NB4 (cell line): ENCODE results near the gene C2orf92.

ENCODE experiments used
- POLR2A ChIP-seq: IDR thresholded peaks from 2 replicates; pipeline ENCODE4 v1.6.1; 2011; ENCODE audit warnings: mild to moderate bottlenecking; ENCODE audit not compliant: insufficient read length; ENCODE audit errors: extremely low read depth
- TF ChIP-seq, protein P1 (sequence below): IDR thresholded peaks from one replicate; pipeline ENCODE4 v1.5.1; 2012; ENCODE audit warnings: low read depth, low read length
- TF ChIP-seq, protein P2 (sequence below): IDR thresholded peaks from 2 replicates; pipeline ENCODE4 v1.6.1; 2011; ENCODE audit warnings: low read depth, low read length

DNA sequence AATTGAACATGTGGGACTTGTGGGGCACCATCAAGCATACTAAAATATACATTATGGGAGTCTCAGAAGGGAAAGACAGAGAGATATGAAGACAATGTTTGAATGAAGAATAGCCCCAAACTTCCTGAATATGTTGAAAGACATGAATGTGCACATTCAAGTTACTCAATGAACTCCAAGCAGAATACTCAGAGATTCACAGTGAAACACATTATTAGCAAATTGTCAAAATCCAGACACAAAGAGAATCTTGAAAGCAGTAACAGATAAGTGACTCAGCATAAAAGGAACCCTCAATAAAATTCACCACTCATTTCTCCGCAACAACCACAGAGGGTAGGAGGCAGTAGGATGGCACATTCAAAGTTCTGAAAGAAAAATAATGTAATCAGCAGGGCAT is 8.8 kb downstream of the C2orf92 start:
- TF ChIP-seq, protein P1, sequence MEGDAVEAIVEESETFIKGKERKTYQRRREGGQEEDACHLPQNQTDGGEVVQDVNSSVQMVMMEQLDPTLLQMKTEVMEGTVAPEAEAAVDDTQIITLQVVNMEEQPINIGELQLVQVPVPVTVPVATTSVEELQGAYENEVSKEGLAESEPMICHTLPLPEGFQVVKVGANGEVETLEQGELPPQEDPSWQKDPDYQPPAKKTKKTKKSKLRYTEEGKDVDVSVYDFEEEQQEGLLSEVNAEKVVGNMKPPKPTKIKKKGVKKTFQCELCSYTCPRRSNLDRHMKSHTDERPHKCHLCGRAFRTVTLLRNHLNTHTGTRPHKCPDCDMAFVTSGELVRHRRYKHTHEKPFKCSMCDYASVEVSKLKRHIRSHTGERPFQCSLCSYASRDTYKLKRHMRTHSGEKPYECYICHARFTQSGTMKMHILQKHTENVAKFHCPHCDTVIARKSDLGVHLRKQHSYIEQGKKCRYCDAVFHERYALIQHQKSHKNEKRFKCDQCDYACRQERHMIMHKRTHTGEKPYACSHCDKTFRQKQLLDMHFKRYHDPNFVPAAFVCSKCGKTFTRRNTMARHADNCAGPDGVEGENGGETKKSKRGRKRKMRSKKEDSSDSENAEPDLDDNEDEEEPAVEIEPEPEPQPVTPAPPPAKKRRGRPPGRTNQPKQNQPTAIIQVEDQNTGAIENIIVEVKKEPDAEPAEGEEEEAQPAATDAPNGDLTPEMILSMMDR, result no peak
- TF ChIP-seq POLR2A, result no peak
- TF ChIP-seq, protein P2, sequence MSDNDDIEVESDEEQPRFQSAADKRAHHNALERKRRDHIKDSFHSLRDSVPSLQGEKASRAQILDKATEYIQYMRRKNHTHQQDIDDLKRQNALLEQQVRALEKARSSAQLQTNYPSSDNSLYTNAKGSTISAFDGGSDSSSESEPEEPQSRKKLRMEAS, result no peak
